Osteoblast (primary cell): Measurements from ENCODE around the gene NSMCE1. TPM values are rescaled to one million over a fixed set of nuclear protein-coding genes. Genes with fewer than 3 reads are reported as not detected.
"Not testable (repeated sequence)": the region's sequence is repeated elsewhere in the genome, so short reads cannot be mapped to it uniquely, and the experiment has no call there.

ENCODE experiments used
- DNase-seq: peaks from one replicate; pipeline ENCODE4 v3.0.0; 2011; ENCODE audit warnings: low spot score, mixed read lengths; ENCODE audit not compliant: insufficient read length; ENCODE audit errors: missing footprints
- H2AFZ ChIP-seq: 2 replicates; pipeline ENCODE4 v1.6.0; 2011; ENCODE audit warnings: mild to moderate bottlenecking, low read length
- H3K27ac ChIP-seq: 2 replicates; pipeline ENCODE4 v1.5.1; 2011; ENCODE audit warnings: mild to moderate bottlenecking, low read depth, low read length, moderate library complexity
- H3K27me3 ChIP-seq: 2 replicates; pipeline ENCODE4 v1.6.0; 2012; ENCODE audit warnings: mild to moderate bottlenecking, control low read depth, inconsistent platforms, low read length, moderate library complexity; ENCODE audit not compliant: insufficient read depth
- H3K36me3 ChIP-seq: 2 replicates; pipeline ENCODE4 v1.5.1; 2011; ENCODE audit warnings: mild to moderate bottlenecking, low read length, control low read depth, moderate library complexity; ENCODE audit not compliant: insufficient read depth
- H3K4me1 ChIP-seq: 2 replicates; pipeline ENCODE4 v1.5.1; 2011; ENCODE audit warnings: mild to moderate bottlenecking, low read length, control low read depth, moderate library complexity; ENCODE audit not compliant: insufficient read depth
- H3K4me2 ChIP-seq: 2 replicates; pipeline ENCODE4 v1.6.0; 2011; ENCODE audit warnings: mild to moderate bottlenecking, low read length; ENCODE audit not compliant: insufficient read depth
- H3K4me3 ChIP-seq: fragments of 200-600 bp; sonication (generic); 3 replicates; pipeline ENCODE4 v1.5.1; 2012; ENCODE audit warnings: mild to moderate bottlenecking, low read length, inconsistent platforms; ENCODE audit not compliant: insufficient read depth
- H3K79me2 ChIP-seq: 2 replicates; pipeline ENCODE4 v1.6.0; 2012; ENCODE audit warnings: mild to moderate bottlenecking, low read length, control low read depth, inconsistent platforms; ENCODE audit not compliant: insufficient read depth
- H3K9me3 ChIP-seq: 2 replicates; pipeline ENCODE4 v1.5.1; 2011; ENCODE audit warnings: low read depth, low read length, control low read depth
- H4K20me1 ChIP-seq: 2 replicates; pipeline ENCODE4 v1.6.0; 2012; ENCODE audit warnings: mild to moderate bottlenecking, low read length, control low read depth; ENCODE audit not compliant: insufficient read depth
- total RNA-seq: library from RNA; depleted of rRNA; stranded (reverse); fragments of >200 nt; gene quantifications from 2 replicates; pipeline ENCODE4 v1.2.3, GENCODE V29; 2012
- TF ChIP-seq, protein P1 (sequence below): IDR thresholded peaks from 2 replicates; pipeline ENCODE4 v1.5.1; 2011; ENCODE audit warnings: mild to moderate bottlenecking, low read depth, low read length, moderate library complexity; ENCODE audit errors: extremely low read depth

Gene NSMCE1
- total RNA-seq, 1 donor, result 57.9 TPM

DNA sequence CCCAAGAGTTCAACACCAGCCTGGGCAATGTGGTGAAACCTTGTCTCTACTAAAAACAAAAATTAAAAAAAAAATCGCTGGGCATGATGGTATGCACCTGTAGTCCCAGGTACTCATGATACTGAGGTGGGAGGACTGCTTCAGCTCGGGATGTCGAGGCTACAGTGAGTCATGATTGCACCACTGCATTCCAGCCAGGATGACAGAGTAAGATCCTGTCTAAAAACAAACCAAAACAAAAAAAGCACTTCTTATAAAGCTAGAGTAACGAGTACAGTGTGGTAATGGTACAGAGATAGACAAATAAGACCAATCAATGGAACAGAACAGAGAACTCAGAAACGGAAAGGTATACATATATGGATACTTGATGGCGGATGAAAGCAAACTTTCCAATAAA lies 4.4 kb downstream of the NSMCE1 start:
- Histone ChIP-seq H3K27me3 (no peaks in the 10 kb centered on the region), H3K27ac (peak overlapping the region; percentile 46), H4K20me1 (no peaks in the 10 kb centered on the region), H3K4me1 (peaks cover 14% of the 10 kb centered on the region), H3K4me3 (no peak overlapping the region), H3K4me2 (peak overlapping the region; percentile 12), H3K9me3 (no peaks in the 10 kb centered on the region), H3K36me3 (no peaks in the 10 kb centered on the region), H2AFZ (no peak overlapping the region), H3K79me2 (peaks cover 36% of the 10 kb centered on the region)
- no peak for DNase-seq
- TF ChIP-seq, protein P1, sequence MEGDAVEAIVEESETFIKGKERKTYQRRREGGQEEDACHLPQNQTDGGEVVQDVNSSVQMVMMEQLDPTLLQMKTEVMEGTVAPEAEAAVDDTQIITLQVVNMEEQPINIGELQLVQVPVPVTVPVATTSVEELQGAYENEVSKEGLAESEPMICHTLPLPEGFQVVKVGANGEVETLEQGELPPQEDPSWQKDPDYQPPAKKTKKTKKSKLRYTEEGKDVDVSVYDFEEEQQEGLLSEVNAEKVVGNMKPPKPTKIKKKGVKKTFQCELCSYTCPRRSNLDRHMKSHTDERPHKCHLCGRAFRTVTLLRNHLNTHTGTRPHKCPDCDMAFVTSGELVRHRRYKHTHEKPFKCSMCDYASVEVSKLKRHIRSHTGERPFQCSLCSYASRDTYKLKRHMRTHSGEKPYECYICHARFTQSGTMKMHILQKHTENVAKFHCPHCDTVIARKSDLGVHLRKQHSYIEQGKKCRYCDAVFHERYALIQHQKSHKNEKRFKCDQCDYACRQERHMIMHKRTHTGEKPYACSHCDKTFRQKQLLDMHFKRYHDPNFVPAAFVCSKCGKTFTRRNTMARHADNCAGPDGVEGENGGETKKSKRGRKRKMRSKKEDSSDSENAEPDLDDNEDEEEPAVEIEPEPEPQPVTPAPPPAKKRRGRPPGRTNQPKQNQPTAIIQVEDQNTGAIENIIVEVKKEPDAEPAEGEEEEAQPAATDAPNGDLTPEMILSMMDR, result no peak

DNA sequence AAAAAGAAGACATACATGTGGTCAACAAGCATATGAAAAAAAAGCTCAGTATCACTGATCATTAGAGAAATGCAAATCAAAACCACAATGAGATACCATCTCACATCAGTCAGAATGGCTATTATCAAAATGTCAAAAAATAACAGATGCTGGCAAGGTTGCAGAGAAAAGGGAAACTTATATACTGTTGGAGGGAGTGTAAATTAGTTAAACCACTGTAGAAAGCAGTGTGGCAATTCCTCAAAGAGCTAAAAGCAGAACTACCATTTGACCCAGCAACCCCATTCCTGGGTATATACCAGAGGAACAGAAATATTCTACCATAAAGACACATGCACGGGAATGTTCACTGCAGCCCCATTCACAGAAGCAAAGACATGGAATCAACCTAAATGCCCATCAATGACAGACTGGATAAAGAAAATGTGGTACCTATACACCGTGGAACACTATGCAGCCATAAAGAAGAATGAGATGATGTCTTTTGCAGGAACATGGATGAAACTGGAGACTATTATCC lies 5.6 kb downstream of the NSMCE1 start:
- not testable (repeated sequence) for H4K20me1 ChIP-seq, H3K36me3 ChIP-seq, H3K27me3 ChIP-seq, DNase-seq, H3K4me2 ChIP-seq, H3K9me3 ChIP-seq, H3K27ac ChIP-seq, H3K4me3 ChIP-seq, H2AFZ ChIP-seq
- Histone ChIP-seq H3K79me2 (peaks cover 32% of the 10 kb centered on the region), H3K4me1 (peaks cover 15% of the 10 kb centered on the region)

DNA sequence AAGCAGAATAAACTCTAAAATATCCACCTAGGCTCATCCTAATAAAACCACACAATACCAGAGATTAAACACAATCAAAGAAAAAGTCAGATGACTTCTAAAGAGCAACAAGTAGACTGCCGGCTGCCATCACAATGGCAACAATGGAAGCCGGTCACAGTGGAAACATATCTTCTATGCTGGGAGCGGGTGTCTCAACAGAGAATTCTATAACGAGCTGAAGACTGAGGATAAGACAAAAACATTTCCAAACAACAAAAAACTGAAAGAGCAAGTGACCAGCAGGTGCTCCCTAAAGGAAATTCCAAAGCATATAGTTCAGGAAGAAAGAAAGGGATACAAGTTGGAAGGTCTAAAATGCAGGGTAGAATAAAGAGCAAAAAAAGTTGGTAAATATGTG lies 8.9 kb downstream of the NSMCE1 start:
- no peaks in the 10 kb centered on the region for H3K27me3 ChIP-seq
- no peak for DNase-seq
- no peak overlapping the region for H2AFZ ChIP-seq
- H3K27ac ChIP-seq, result no peak overlapping the region
- no peaks in the 10 kb centered on the region for H3K9me3 ChIP-seq
- H3K36me3 ChIP-seq, result peaks cover 23% of the 10 kb centered on the region
- H3K79me2 ChIP-seq, result peaks cover 28% of the 10 kb centered on the region
- no peaks in the 10 kb centered on the region for H4K20me1 ChIP-seq
- no peak overlapping the region for H3K4me2 ChIP-seq
- H3K4me1 ChIP-seq, result peaks cover 13% of the 10 kb centered on the region
- TF ChIP-seq, protein P1, result no peak
- H3K4me3 ChIP-seq, result no peak overlapping the region

DNA sequence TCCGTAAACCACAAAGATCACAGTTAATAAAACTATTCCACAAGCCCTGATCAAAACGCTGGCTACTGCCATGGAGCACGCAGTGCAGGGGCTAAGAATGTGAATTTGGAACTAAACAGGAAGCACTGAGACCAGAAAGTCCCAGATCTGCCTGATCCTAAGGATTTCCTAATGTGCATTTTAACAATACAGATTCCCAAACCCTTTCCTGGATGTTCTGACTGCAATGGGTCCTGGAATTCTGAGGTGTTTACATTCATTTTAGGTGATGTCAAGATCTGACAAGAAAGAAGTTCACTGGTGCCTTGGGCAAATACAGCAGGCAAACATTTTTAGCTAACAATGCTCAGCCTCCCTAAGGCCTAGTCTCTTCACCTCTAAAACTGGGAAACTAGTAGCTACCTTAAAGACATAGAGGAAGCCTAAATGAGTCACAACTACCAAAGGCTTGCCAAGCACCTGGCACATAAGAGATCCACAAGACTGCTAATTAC lies 10.3 kb downstream of the NSMCE1 start:
- H4K20me1 ChIP-seq, result no peaks in the 10 kb centered on the region
- no peak overlapping the region for H2AFZ ChIP-seq
- no peaks in the 10 kb centered on the region for H3K9me3 ChIP-seq
- H3K4me2 ChIP-seq, result no peak overlapping the region
- TF ChIP-seq, protein P1, result no peak
- peaks cover 26% of the 10 kb centered on the region for H3K79me2 ChIP-seq
- H3K4me3 ChIP-seq, result no peak overlapping the region
- no peak for DNase-seq
- peaks cover 23% of the 10 kb centered on the region for H3K36me3 ChIP-seq
- H3K27me3 ChIP-seq, result no peaks in the 10 kb centered on the region
- no peak overlapping the region for H3K27ac ChIP-seq
- H3K4me1 ChIP-seq, result peaks cover 17% of the 10 kb centered on the region
